Gastroesophageal sphincter (tissue), 3 donors: ENCODE data around the gene TMEM9B.

Experiments
- CTCF ChIP-seq, 4 experiments: fragments of 200-600 bp in 2 of 4; fragments of 450-650 bp in 2 of 4; sonication (generic) in 1 of 4; IDR thresholded peaks; one replicate each; pipeline ENCODE4 v1.5.1; 2017 to 2019; ENCODE audit warnings: antibody characterized with exemption in 4 of 4, mild to moderate bottlenecking in 2 of 4, moderate library complexity in 2 of 4
- POLR2A ChIP-seq, 2 donors: fragments of 450-650 bp; IDR thresholded peaks; one replicate each; pipeline ENCODE4 v1.6.1; 2017; ENCODE audit warnings: antibody characterized with exemption in 2 of 2, mild to moderate bottlenecking in 2 of 2, moderate library complexity in 1 of 2

GRCh38 chr11:8911029-8911823, 53.0 kb downstream of the TMEM9B start, which contains the start of gene AKIP1:
- TF ChIP-seq CTCF (IDR thresholded peaks at IDR 0.05) = no peak
- TF ChIP-seq POLR2A (IDR thresholded peaks at IDR 0.05) = peak; percentile 43 to 54
